Stimulated activated CD8-positive, alpha-beta memory T cell treated with anti-CD3 and anti-CD28 coated beads, Interleukin-4, amount 100 ng/mL, for 24 hours (primary cell): ENCODE measurements around the gene FNDC3B.

Source experiments
- DNase-seq: peaks from one replicate; pipeline ENCODE4 v3.0.0-alpha.2; 2020; ENCODE audit warnings: low read depth

The FNDC3B gene

GRCh38 chr3:172290457-172290856 lies 251.1 kb downstream of the FNDC3B start:
- DNase-seq: no peak

GRCh38 chr3:172291650-172292049 lies 252.3 kb downstream of the FNDC3B start:
- DNase-seq: no peak

- no peak for DNase-seq
Observed at GRCh38 chr3:172292422-172292821, 253.0 kb downstream of the FNDC3B start.

GRCh38 chr3:172293093-172293492 lies 253.7 kb downstream of the FNDC3B start:
- no peak for DNase-seq

- DNase-seq: no peak
Observed at GRCh38 chr3:172294223-172294806, 254.9 kb downstream of the FNDC3B start.

- DNase-seq: no peak
Observed at GRCh38 chr3:172296248-172296974, 257.0 kb downstream of the FNDC3B start.

- no peak for DNase-seq
Observed at GRCh38 chr3:172296975-172297332, 257.6 kb downstream of the FNDC3B start.

GRCh38 chr3:172298247-172298646 lies 258.9 kb downstream of the FNDC3B start:
- no peak for DNase-seq

GRCh38 chr3:172300187-172300586 lies 260.8 kb downstream of the FNDC3B start:
- DNase-seq: no peak

GRCh38 chr3:172300862-172301261 lies 261.5 kb downstream of the FNDC3B start:
- no peak for DNase-seq

GRCh38 chr3:172302203-172302602 lies 262.8 kb downstream of the FNDC3B start:
- no peak for DNase-seq

- DNase-seq: no peak
Observed at GRCh38 chr3:172303181-172303580, 263.8 kb downstream of the FNDC3B start.

GRCh38 chr3:172303941-172304558 lies 264.7 kb downstream of the FNDC3B start:
- no peak for DNase-seq

GRCh38 chr3:172305552-172305951 lies 266.2 kb downstream of the FNDC3B start:
- no peak for DNase-seq

GRCh38 chr3:172305974-172306373 lies 266.6 kb downstream of the FNDC3B start:
- no peak for DNase-seq

GRCh38 chr3:172307141-172307560 lies 267.8 kb downstream of the FNDC3B start:
- DNase-seq: no peak

- DNase-seq: no peak
Observed at GRCh38 chr3:172309059-172309458, 269.7 kb downstream of the FNDC3B start.

- DNase-seq: no peak
Observed at GRCh38 chr3:172309741-172310427, 270.5 kb downstream of the FNDC3B start.

- DNase-seq: no peak
Observed at GRCh38 chr3:172310428-172310760, 271.0 kb downstream of the FNDC3B start.

- no peak for DNase-seq
Observed at GRCh38 chr3:172311217-172311616, 271.8 kb downstream of the FNDC3B start.

- DNase-seq: no peak
Observed at GRCh38 chr3:172312001-172312400, 272.6 kb downstream of the FNDC3B start.

- no peak for DNase-seq
Observed at GRCh38 chr3:172312711-172313110, 273.3 kb downstream of the FNDC3B start.

GRCh38 chr3:172313671-172314070 lies 274.3 kb downstream of the FNDC3B start:
- DNase-seq: no peak
